KMS-11 (cell line): ENCODE results near the gene BMAL1.

ENCODE experiments used
- H2AFZ ChIP-seq: fragments of 200-600 bp; sonication (generic); 2 replicates; pipeline ENCODE4 v1.6.1; 2016; ENCODE audit warnings: antibody characterized with exemption, mixed run types, low read depth
- H3K27ac ChIP-seq: fragments of 200-600 bp; sonication (generic); 2 replicates; pipeline ENCODE4 v1.6.1; 2016; ENCODE audit warnings: mild to moderate bottlenecking, mixed run types
- H3K27me3 ChIP-seq: fragments of 200-600 bp; sonication (generic); 2 replicates; pipeline ENCODE4 v1.6.1; 2017; ENCODE audit warnings: mild to moderate bottlenecking, low read depth, mixed run types, moderate library complexity; ENCODE audit not compliant: insufficient read depth
- H3K36me3 ChIP-seq: fragments of 200-600 bp; sonication (generic); 2 replicates; pipeline ENCODE4 v1.6.1; 2017; ENCODE audit warnings: mild to moderate bottlenecking, mixed run types; ENCODE audit not compliant: insufficient read depth
- H3K4me1 ChIP-seq: fragments of 200-600 bp; sonication (generic); 2 replicates; pipeline ENCODE4 v1.6.1; 2016; ENCODE audit warnings: mild to moderate bottlenecking, low read depth, mixed run types; ENCODE audit not compliant: poor library complexity, severe bottlenecking
- H3K4me2 ChIP-seq: fragments of 200-600 bp; sonication (generic); 2 replicates; pipeline ENCODE4 v1.7.0; 2016; ENCODE audit warnings: mild to moderate bottlenecking, mixed run types
- H3K4me3 ChIP-seq: fragments of 200-600 bp; sonication (generic); IDR thresholded peaks from 2 replicates; pipeline ENCODE4 v1.6.1; 2017; ENCODE audit warnings: low read depth, low read length, mixed read lengths; ENCODE audit not compliant: insufficient read depth
- H3K79me2 ChIP-seq: fragments of 200-600 bp; sonication (generic); 2 replicates; pipeline ENCODE4 v1.6.1; 2016; ENCODE audit warnings: low read depth, mixed run types; ENCODE audit not compliant: insufficient read depth
- H3K9ac ChIP-seq: fragments of 200-600 bp; sonication (generic); 2 replicates; pipeline ENCODE4 v1.6.1; 2016; ENCODE audit warnings: mild to moderate bottlenecking, mixed run types
- H4K20me1 ChIP-seq: fragments of 200-600 bp; sonication (generic); 2 replicates; pipeline ENCODE4 v1.6.1; 2016; ENCODE audit warnings: mild to moderate bottlenecking, mixed run types; ENCODE audit not compliant: insufficient read depth
- CTCF ChIP-seq: fragments of 200-600 bp; sonication (generic); conservative IDR thresholded peaks from 2 replicates; pipeline ENCODE4 v1.6.1; 2017; ENCODE audit warnings: low read depth, mild to moderate bottlenecking, antibody characterized with exemption, low read length, moderate library complexity, mixed read lengths

Gene BMAL1

GRCh38 chr11:13271060-13271693 lies 6.4 kb upstream of the BMAL1 start:
- no peak overlapping the region for H3K4me3 ChIP-seq
- no peak for TF ChIP-seq CTCF
- no peaks in the 10 kb centered on the region for H3K36me3 ChIP-seq
- no peak overlapping the region for H3K4me2 ChIP-seq
- no peaks in the 10 kb centered on the region for H3K79me2 ChIP-seq
- no peaks in the 10 kb centered on the region for H4K20me1 ChIP-seq
- peaks cover 15% of the 10 kb centered on the region for H3K4me1 ChIP-seq
- H3K9ac ChIP-seq, result no peak overlapping the region
- no peaks in the 10 kb centered on the region for H3K27me3 ChIP-seq
- H2AFZ ChIP-seq, result no peak overlapping the region
- no peak overlapping the region for H3K27ac ChIP-seq

GRCh38 chr11:13276454-13276831 lies 1.1 kb upstream of the BMAL1 start:
- H3K79me2 ChIP-seq, result peaks cover 32% of the 10 kb centered on the region
- TF ChIP-seq CTCF, result no peak
- H2AFZ ChIP-seq, result peak overlapping the region; percentile 99
- peak overlapping the region; percentile 88 for H3K4me2 ChIP-seq
- no peaks in the 10 kb centered on the region for H3K36me3 ChIP-seq
- H4K20me1 ChIP-seq, result peaks cover 14% of the 10 kb centered on the region
- no peaks in the 10 kb centered on the region for H3K27me3 ChIP-seq
- H3K9ac ChIP-seq, result no peak overlapping the region
- H3K4me1 ChIP-seq, result peaks cover 32% of the 10 kb centered on the region
- H3K27ac ChIP-seq, result no peak overlapping the region
- H3K4me3 ChIP-seq, result no peak overlapping the region

- Histone ChIP-seq H3K27me3 (no peaks in the 10 kb centered on the region), H4K20me1 (peaks cover 14% of the 10 kb centered on the region), H3K4me3 (no peak overlapping the region), H3K27ac (peak overlapping the region; percentile 84; the same call in 1 of the 2 replicates), H3K9ac (peak overlapping the region; percentile 89; the same call in 1 of the 2 replicates), H3K4me2 (peak overlapping the region; percentile 88), H3K4me1 (peaks cover 32% of the 10 kb centered on the region), H3K36me3 (no peaks in the 10 kb centered on the region), H2AFZ (peak overlapping the region; percentile 99), H3K79me2 (peaks cover 38% of the 10 kb centered on the region)
- no peak for TF ChIP-seq CTCF
These were observed 490 bp upstream of the BMAL1 start for GRCh38 chr11:13276832-13277767.

GRCh38 chr11:13278609-13279486 lies 1.3 kb downstream of the BMAL1 start:
- no peak for TF ChIP-seq CTCF
- Histone ChIP-seq H2AFZ (peak overlapping the region; percentile 78), H3K4me3 (no peak overlapping the region), H3K4me2 (peak overlapping the region; percentile 82), H3K9ac (peak overlapping the region; percentile 89), H3K79me2 (peaks cover 55% of the 10 kb centered on the region), H3K36me3 (no peaks in the 10 kb centered on the region), H3K4me1 (peaks cover 32% of the 10 kb centered on the region), H3K27me3 (no peaks in the 10 kb centered on the region), H3K27ac (peak overlapping the region; percentile 84), H4K20me1 (peaks cover 14% of the 10 kb centered on the region)
